Suprapubic skin (tissue), 3 donors: Measurements from ENCODE around the gene PLA2G15.

ENCODE experiments used
- CTCF ChIP-seq, 2 donors: fragments of 200-600 bp in 1 of 2; fragments of 450-650 bp in 1 of 2; sonication (generic) in 1 of 2; IDR thresholded peaks; one replicate each; pipeline ENCODE4 v1.5.1; 2016 to 2019; ENCODE audit warnings: antibody characterized with exemption in 2 of 2, mild to moderate bottlenecking in 1 of 2, moderate library complexity in 1 of 2
- EP300 ChIP-seq: sonication (generic); formaldehyde crosslinking; IDR thresholded peaks from one replicate; pipeline ENCODE4 v1.6.1; 2017; ENCODE audit warnings: antibody characterized with exemption

- TF ChIP-seq EP300, result no peak
- TF ChIP-seq CTCF (IDR thresholded peaks at IDR 0.05), result no peak
These were observed 38.9 kb upstream of the PLA2G15 start for GRCh38 chr16:68206245-68206644.
